GM21381 (cell line): Measurements from ENCODE around the gene SLC34A3.
"Not testable (repeated sequence)": the region's sequence is repeated elsewhere in the genome, so short reads cannot be mapped to it uniquely, and the experiment has no call there.

Source experiments
- ATAC-seq: cut with Tn5 transposase; IDR thresholded peaks from one replicate; pipeline ENCODE4 v1.9.1; 2021; ENCODE audit warnings: mild to moderate bottlenecking, moderate library complexity; ENCODE audit not compliant: unreplicated experiment

SLC34A3 gene

GRCh38 chr9:137241490-137242268 is 11.0 kb downstream of the SLC34A3 start:
- peak; percentile 5 for ATAC-seq

GRCh38 chr9:137242269-137243203 is 11.8 kb downstream of the SLC34A3 start:
- ATAC-seq, result no peak

GRCh38 chr9:137243266-137243625 is 12.5 kb downstream of the SLC34A3 start:
- not testable (repeated sequence) for ATAC-seq

- no peak for ATAC-seq
Measured at GRCh38 chr9:137243626-137244485, 13.2 kb downstream of the SLC34A3 start.

- ATAC-seq, result no peak
Measured at GRCh38 chr9:137244486-137245449, 14.1 kb downstream of the SLC34A3 start.

- no peak for ATAC-seq
Measured at GRCh38 chr9:137245450-137246421, 15.0 kb downstream of the SLC34A3 start.

- ATAC-seq, result no peak
Measured at GRCh38 chr9:137247135-137247915, 16.6 kb downstream of the SLC34A3 start.

GRCh38 chr9:137247916-137248175 is 17.1 kb downstream of the SLC34A3 start:
- no peak for ATAC-seq

GRCh38 chr9:137250329-137251193 is 19.9 kb downstream of the SLC34A3 start:
- ATAC-seq, result no peak

- ATAC-seq, result no peak
Measured at GRCh38 chr9:137251194-137251461, 20.4 kb downstream of the SLC34A3 start, which contains the start of gene STPG3. TSS of gene STPG3 (plus strand) at chr9:137251286. CDS start at chr9:137251287, 1 bp downstream.

- no peak for ATAC-seq
Measured at GRCh38 chr9:137251490-137252268, 21.0 kb downstream of the SLC34A3 start.

GRCh38 chr9:137252555-137253506 is 22.1 kb downstream of the SLC34A3 start:
- ATAC-seq, result no peak

- no peak for ATAC-seq
Measured at GRCh38 chr9:137253717-137254623, 23.3 kb downstream of the SLC34A3 start.
